HepG2 (cell line): ENCODE data around the gene GATD1. TPM values are rescaled to one million over a fixed set of nuclear protein-coding genes. Genes with fewer than 3 reads are reported as not detected.

ENCODE experiments used
- ATM ChIP-seq: fragments of 450-650 bp; IDR thresholded peaks from 2 replicates; pipeline ENCODE4 v1.7.1; 2017; ENCODE audit warnings: mild to moderate bottlenecking, borderline replicate concordance
- BCLAF1 ChIP-seq: fragments of 450-650 bp; IDR thresholded peaks from 2 replicates; pipeline ENCODE4 v1.6.1; 2017; ENCODE audit warnings: mild to moderate bottlenecking
- NKX3-1 ChIP-seq: sonication (generic); formaldehyde crosslinking; IDR thresholded peaks from 2 replicates; pipeline ENCODE4 v1.5.0; 2020; ENCODE audit warnings: missing genetic modification reagents
- POGZ ChIP-seq: sonication (generic); formaldehyde crosslinking; IDR thresholded peaks from 2 replicates; pipeline ENCODE4 v1.4.0; 2020; ENCODE audit warnings: mild to moderate bottlenecking, missing genetic modification reagents
- SCMH1 ChIP-seq: sonication (generic); formaldehyde crosslinking; IDR thresholded peaks from 2 replicates; pipeline ENCODE4 v1.9.0; 2021; ENCODE audit warnings: missing genetic modification reagents, mild to moderate bottlenecking, borderline replicate concordance
- ZBTB34 ChIP-seq: sonication (generic); formaldehyde crosslinking; IDR thresholded peaks from 2 replicates; pipeline ENCODE4 v1.8.0; 2022; ENCODE audit warnings: mild to moderate bottlenecking, missing genetic modification reagents
- ZHX2 ChIP-seq, 2 experiments: sonication (generic) in 1 of 2; formaldehyde crosslinking in 1 of 2; IDR thresholded peaks; 2 replicates each; pipeline versions ENCODE4 v1.6.1 to v1.9.0; 2014 to 2022; ENCODE audit warnings: antibody characterized with exemption in 1 of 2, borderline replicate concordance in 1 of 2, inconsistent platforms in 1 of 2, low read depth in 1 of 2, missing genetic modification reagents in 1 of 2
- ZNF513 ChIP-seq: sonication (generic); formaldehyde crosslinking; conservative IDR thresholded peaks from 2 replicates; pipeline ENCODE4 v1.5.0; 2020; ENCODE audit warnings: missing genetic modification reagents
- ZNF879 ChIP-seq: sonication (generic); formaldehyde crosslinking; IDR thresholded peaks from 2 replicates; pipeline ENCODE4 v1.8.1; 2023; ENCODE audit warnings: missing genetic modification reagents
- ZUFSP ChIP-seq: sonication (generic); formaldehyde crosslinking; IDR thresholded peaks from 2 replicates; pipeline ENCODE4 v1.9.0; 2021; ENCODE audit warnings: missing genetic modification reagents, mild to moderate bottlenecking, borderline replicate concordance
- polyA plus RNA-seq, 8 experiments: library from polyadenylated mRNA; depleted of rRNA in 3 of 8; stranded (reverse) in 7 of 8; unstranded in 1 of 8; fragments of >200 nt; fragmentation: Illumina TruSeq in 4 of 8; extraction: Trizol in 4 of 8; gene quantifications; 2 replicates each; pipeline versions ENCODE4 v1.2.1 to v1.2.3, GENCODE V29; 2011 to 2016; ENCODE audit warnings: low read depth in 4 of 8, missing spikeins in 1 of 8, mixed read lengths in 1 of 8; ENCODE audit not compliant: insufficient read depth in 1 of 8
- total RNA-seq, 5 experiments: library from RNA; depleted of rRNA; stranded (reverse); fragments of >200 nt; fragmentation: Illumina TruSeq; extraction: Trizol; gene quantifications; 2 replicates each; pipeline ENCODE4 v1.2.3, GENCODE V29; 2016; ENCODE audit warnings: low read depth in 1 of 5

The GATD1 gene
- total and polyA plus RNA-seq, 2 of the 13 experiments (the other 11 are each of a cell fraction or from before 2014, with no cell fraction given), result 31.3 to 60.5 TPM

- TF ChIP-seq BCLAF1 (no peak), NKX3-1 (CRISPR knock-in tag) (no peak), ZNF879 (no peak), ZUFSP (CRISPR knock-in tag) (no peak), ZBTB34 (CRISPR knock-in tag) (no peak), SCMH1 (CRISPR knock-in tag) (no peak), ZNF513 (CRISPR knock-in tag) (no peak), ATM (no peak), POGZ (CRISPR knock-in tag) (no peak; the same call in 1 of the 2 replicates), ZHX2 (IDR thresholded peaks at IDR 0.05; ENCODE audit: low read depth) (no peak), ZHX2 (CRISPR knock-in tag; IDR thresholded peaks at IDR 0.05; ENCODE audit: borderline replicate concordance) (peak; percentile 35; the same call in 1 of the 2 replicates)
Measured at GRCh38 chr11:746289-747157, 30.8 kb downstream of the GATD1 start (continued).
